ENCODE results near the gene POLR1E.

The POLR1E gene

DNA sequence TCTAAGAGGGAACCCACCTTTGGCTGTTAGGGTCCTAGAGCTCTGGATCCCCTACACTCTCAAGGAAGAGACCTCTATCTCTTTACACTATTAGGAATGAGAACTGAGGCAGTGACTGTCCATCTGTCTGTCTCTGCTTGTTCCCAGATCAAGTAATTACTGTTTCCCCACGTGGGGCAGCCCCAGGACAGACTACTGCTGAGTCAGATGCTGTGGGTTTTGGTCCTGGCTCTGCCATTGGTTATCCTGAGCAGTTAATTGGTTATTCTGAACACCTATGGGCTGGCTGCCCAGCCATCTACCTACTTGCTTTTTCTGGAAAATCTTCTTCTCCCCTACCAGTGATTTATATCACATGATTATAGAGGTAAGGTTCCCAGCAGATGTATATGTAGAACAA lies 57.1 kb downstream of the POLR1E start:
- no peaks in the 10 kb centered on the region for H3K79me2 ChIP-seq (ENCODE audit: insufficient read depth, low read length)
- no peaks in the 10 kb centered on the region for H3K27me3 ChIP-seq (ENCODE audit: insufficient read depth, low read length, poor library complexity, severe bottlenecking)
- H3K4me3 ChIP-seq (ENCODE audit: low read length, poor library complexity, severe bottlenecking): no peak overlapping the region
- TF ChIP-seq, protein P1, sequence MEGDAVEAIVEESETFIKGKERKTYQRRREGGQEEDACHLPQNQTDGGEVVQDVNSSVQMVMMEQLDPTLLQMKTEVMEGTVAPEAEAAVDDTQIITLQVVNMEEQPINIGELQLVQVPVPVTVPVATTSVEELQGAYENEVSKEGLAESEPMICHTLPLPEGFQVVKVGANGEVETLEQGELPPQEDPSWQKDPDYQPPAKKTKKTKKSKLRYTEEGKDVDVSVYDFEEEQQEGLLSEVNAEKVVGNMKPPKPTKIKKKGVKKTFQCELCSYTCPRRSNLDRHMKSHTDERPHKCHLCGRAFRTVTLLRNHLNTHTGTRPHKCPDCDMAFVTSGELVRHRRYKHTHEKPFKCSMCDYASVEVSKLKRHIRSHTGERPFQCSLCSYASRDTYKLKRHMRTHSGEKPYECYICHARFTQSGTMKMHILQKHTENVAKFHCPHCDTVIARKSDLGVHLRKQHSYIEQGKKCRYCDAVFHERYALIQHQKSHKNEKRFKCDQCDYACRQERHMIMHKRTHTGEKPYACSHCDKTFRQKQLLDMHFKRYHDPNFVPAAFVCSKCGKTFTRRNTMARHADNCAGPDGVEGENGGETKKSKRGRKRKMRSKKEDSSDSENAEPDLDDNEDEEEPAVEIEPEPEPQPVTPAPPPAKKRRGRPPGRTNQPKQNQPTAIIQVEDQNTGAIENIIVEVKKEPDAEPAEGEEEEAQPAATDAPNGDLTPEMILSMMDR (conservative IDR thresholded peaks at IDR 0.05; ENCODE audit: low read length): no peak
- TF ChIP-seq EZH2phosphoT487 (IDR thresholded peaks at IDR 0.05; ENCODE audit: borderline replicate concordance): no peak
- no peaks in the 10 kb centered on the region for H4K20me1 ChIP-seq (ENCODE audit: insufficient read depth, low read length, poor library complexity, severe bottlenecking)
- H3K4me2 ChIP-seq (ENCODE audit: low read depth, low read length, poor library complexity, severe bottlenecking): no peak overlapping the region
- no peaks in the 10 kb centered on the region for H3K9me3 ChIP-seq (ENCODE audit: insufficient read depth, low read depth, low read length)
- H3K4me1 ChIP-seq (ENCODE audit: insufficient read depth, low read length, poor library complexity, severe bottlenecking): no peaks in the 10 kb centered on the region
- H3K9ac ChIP-seq (ENCODE audit: low read depth, low read length, poor library complexity, severe bottlenecking): no peak overlapping the region
- H3K9me2 ChIP-seq (replicated peaks; ENCODE audit: low read depth, low read length): no peaks in the 10 kb centered on the region
- no peak overlapping the region for H2AFZ ChIP-seq (ENCODE audit: low read length)
- peaks cover 33% of the 10 kb centered on the region; the same call in 1 of the 2 replicates for H3K36me3 ChIP-seq (ENCODE audit: insufficient read depth, low read length)
- H3F3A ChIP-seq (ENCODE audit: low read depth): no peaks in the 10 kb centered on the region

DNA sequence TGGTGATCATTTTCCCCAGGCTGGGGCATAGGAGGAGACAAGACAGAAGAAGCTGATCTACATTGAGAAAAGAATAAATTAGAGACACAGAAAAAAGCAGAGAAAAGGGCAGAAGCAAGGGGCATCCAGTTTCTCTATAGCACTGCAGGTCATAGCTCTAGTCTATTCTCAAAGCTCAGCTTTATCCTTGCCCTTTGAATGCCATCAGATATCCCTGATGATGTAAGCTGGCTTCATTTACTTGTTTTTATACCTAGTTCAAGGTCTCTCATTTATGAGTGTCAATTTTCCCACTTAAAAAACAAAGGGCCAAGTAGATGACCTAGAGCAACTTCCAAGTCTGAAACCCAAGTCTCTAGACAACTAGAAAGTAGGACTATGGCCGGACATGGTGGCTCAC lies 57.7 kb downstream of the POLR1E start:
- Histone ChIP-seq H3K4me3 (ENCODE audit: low read length, poor library complexity, severe bottlenecking) (no peak overlapping the region), H3K27me3 (ENCODE audit: insufficient read depth, low read length, poor library complexity, severe bottlenecking) (no peaks in the 10 kb centered on the region), H3K36me3 (ENCODE audit: insufficient read depth, low read length) (peaks cover 28% of the 10 kb centered on the region; the same call in 1 of the 2 replicates), H3K9me2 (replicated peaks; ENCODE audit: low read depth, low read length) (no peaks in the 10 kb centered on the region), H3F3A (ENCODE audit: low read depth) (no peaks in the 10 kb centered on the region), H3K9me3 (ENCODE audit: insufficient read depth, low read depth, low read length) (no peaks in the 10 kb centered on the region), H4K20me1 (ENCODE audit: insufficient read depth, low read length, poor library complexity, severe bottlenecking) (no peaks in the 10 kb centered on the region), H3K79me2 (ENCODE audit: insufficient read depth, low read length) (no peaks in the 10 kb centered on the region), H3K9ac (ENCODE audit: low read depth, low read length, poor library complexity, severe bottlenecking) (no peak overlapping the region), H3K4me2 (ENCODE audit: low read depth, low read length, poor library complexity, severe bottlenecking) (no peak overlapping the region), H2AFZ (ENCODE audit: low read length) (no peak overlapping the region), H3K4me1 (ENCODE audit: insufficient read depth, low read length, poor library complexity, severe bottlenecking) (no peaks in the 10 kb centered on the region)
- TF ChIP-seq, protein P1 (conservative IDR thresholded peaks at IDR 0.05; ENCODE audit: low read length): no peak
- TF ChIP-seq EZH2phosphoT487 (IDR thresholded peaks at IDR 0.05; ENCODE audit: borderline replicate concordance): no peak

DNA sequence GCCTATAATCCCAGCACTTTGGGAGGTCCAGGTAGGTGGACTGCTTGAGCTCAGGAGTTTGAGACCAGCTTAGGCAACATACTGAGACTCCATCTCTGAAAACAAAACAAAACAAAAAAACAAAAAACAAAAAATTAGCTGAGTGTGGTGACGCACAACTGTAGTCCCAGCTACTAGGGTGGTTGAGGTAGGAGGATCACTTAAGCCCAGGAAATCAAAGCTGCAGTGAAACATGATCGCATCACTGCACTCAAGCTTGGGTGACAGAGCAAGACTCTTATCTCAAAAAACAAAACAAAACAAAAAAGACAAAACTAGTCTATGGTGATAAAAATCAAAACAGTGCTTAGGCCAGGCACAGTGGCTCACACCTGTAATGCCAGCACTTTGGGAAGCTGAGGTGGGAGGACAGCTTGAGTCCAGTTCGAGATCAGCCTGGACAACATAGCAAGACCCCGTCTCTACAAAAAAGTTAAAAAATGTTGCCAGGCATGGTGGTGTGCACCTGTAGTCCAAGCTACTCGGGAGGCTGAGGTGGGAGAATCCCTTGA lies 61.7 kb downstream of the POLR1E start:
- Histone ChIP-seq H3F3A (ENCODE audit: low read depth) (no peaks in the 10 kb centered on the region), H3K4me1 (ENCODE audit: insufficient read depth, low read length, poor library complexity, severe bottlenecking) (peaks cover 4% of the 10 kb centered on the region), H3K9me3 (ENCODE audit: insufficient read depth, low read depth, low read length) (no peaks in the 10 kb centered on the region), H3K9me2 (replicated peaks; ENCODE audit: low read depth, low read length) (no peaks in the 10 kb centered on the region), H3K36me3 (ENCODE audit: insufficient read depth, low read length) (no peaks in the 10 kb centered on the region), H4K20me1 (ENCODE audit: insufficient read depth, low read length, poor library complexity, severe bottlenecking) (no peaks in the 10 kb centered on the region), H3K79me2 (ENCODE audit: insufficient read depth, low read length) (no peaks in the 10 kb centered on the region), H3K4me2 (ENCODE audit: low read depth, low read length, poor library complexity, severe bottlenecking) (no peak overlapping the region), H2AFZ (ENCODE audit: low read length) (no peak overlapping the region), H3K27me3 (ENCODE audit: insufficient read depth, low read length, poor library complexity, severe bottlenecking) (no peaks in the 10 kb centered on the region), H3K9ac (ENCODE audit: low read depth, low read length, poor library complexity, severe bottlenecking) (no peak overlapping the region), H3K4me3 (ENCODE audit: low read length, poor library complexity, severe bottlenecking) (no peak overlapping the region)
- TF ChIP-seq EZH2phosphoT487 (IDR thresholded peaks at IDR 0.05; ENCODE audit: borderline replicate concordance): no peak
- TF ChIP-seq, protein P1 (conservative IDR thresholded peaks at IDR 0.05; ENCODE audit: low read length): no peak
